ENCODE measurements around the gene GATA5. TPM values are rescaled to one million over a fixed set of nuclear protein-coding genes. Genes with fewer than 3 reads are reported as not detected.

Gene GATA5
- total RNA-seq, 1 donor from 2014 or later: not detected

DNA sequence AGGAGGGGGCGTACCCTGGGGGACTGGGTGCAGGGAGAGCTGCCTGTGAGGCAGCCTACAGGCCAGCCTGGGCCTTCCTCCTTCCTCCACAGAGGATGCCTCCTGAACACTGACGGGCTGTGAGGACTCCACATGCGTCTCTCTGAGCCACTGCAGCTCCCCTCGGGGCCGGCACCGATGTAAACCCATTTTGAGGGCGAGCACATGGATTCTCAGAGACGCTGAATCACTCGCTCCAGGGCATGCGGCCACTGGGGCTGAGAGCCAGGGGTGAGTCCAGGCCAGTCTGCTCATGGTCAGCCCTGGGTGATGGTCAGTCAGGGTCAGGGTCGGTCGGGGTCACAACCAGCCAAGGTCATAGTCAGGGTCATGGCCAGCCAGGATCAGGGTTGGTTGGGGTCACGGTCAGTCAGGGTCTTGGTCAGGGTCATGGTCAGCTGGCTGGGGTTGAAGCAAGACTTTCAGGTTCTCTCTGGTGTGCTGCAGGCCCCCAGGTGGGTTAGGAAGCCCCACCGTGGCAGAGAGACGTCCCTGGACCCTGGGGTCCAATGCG is 33.7 kb downstream of the GATA5 start:
- no peak overlapping the region for H3K4me3 ChIP-seq (ENCODE audit: insufficient read depth, low read depth, low read length)

DNA sequence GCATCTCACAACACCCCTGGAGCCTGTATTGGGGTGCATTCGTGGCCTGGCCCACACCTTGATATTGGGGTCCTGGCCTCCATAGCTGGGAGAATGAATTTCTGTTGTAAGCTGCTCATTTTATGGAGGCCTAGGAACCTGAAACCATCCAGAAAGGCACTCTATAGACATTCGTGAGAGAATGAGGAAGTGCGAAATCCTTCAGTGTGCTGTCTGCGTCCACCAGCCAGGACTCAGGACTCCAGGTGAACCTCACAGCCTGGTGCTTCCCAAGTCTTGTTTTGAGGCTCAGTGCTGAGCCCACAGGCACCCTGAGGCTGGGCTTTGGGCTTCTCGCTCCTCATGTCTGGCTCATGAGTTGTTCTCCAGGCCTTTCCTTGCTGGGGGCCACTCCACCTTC is 36.6 kb downstream of the GATA5 start:
- Histone ChIP-seq H3K4me1 (ENCODE audit: insufficient read depth, low read length) (no peaks in the 10 kb centered on the region), H3K4me3 (ENCODE audit: insufficient read depth, low read depth, low read length) (no peak overlapping the region), H3K4me2 (ENCODE audit: low read length) (no peak overlapping the region), H3K27me3 (ENCODE audit: insufficient read depth, low read length) (peaks cover 10% of the 10 kb centered on the region), H2AFZ (ENCODE audit: low read depth, low read length) (no peak overlapping the region), H3K79me2 (ENCODE audit: insufficient read depth, low read length) (no peaks in the 10 kb centered on the region), H3K9ac (ENCODE audit: low read length) (no peak overlapping the region), H3K36me3 (ENCODE audit: insufficient read depth, low read length) (no peaks in the 10 kb centered on the region), H3K27ac (ENCODE audit: low read depth, low read length) (no peak overlapping the region), H4K20me1 (ENCODE audit: insufficient read depth, low read length) (no peaks in the 10 kb centered on the region), H3K9me3 (ENCODE audit: insufficient read depth, low read depth, low read length) (no peaks in the 10 kb centered on the region)
- no peak for TF ChIP-seq EZH2 (IDR thresholded peaks at IDR 0.05; ENCODE audit: insufficient read depth, low read length)
- TF ChIP-seq, protein P1, sequence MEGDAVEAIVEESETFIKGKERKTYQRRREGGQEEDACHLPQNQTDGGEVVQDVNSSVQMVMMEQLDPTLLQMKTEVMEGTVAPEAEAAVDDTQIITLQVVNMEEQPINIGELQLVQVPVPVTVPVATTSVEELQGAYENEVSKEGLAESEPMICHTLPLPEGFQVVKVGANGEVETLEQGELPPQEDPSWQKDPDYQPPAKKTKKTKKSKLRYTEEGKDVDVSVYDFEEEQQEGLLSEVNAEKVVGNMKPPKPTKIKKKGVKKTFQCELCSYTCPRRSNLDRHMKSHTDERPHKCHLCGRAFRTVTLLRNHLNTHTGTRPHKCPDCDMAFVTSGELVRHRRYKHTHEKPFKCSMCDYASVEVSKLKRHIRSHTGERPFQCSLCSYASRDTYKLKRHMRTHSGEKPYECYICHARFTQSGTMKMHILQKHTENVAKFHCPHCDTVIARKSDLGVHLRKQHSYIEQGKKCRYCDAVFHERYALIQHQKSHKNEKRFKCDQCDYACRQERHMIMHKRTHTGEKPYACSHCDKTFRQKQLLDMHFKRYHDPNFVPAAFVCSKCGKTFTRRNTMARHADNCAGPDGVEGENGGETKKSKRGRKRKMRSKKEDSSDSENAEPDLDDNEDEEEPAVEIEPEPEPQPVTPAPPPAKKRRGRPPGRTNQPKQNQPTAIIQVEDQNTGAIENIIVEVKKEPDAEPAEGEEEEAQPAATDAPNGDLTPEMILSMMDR (IDR thresholded peaks at IDR 0.05; ENCODE audit: insufficient read depth, low read depth, low read length): no peak
- Mint-ChIP-seq H3K36me3 (ENCODE audit: low read depth, unreplicated experiment) (no peaks in the 10 kb centered on the region), H3K4me1 (ENCODE audit: low read depth, unreplicated experiment) (no peaks in the 10 kb centered on the region), H3K4me3 (ENCODE audit: unreplicated experiment) (no peak overlapping the region), H3K27me3 (ENCODE audit: low read depth, unreplicated experiment) (peaks cover 82% of the 10 kb centered on the region), H3K27ac (ENCODE audit: unreplicated experiment) (no peak overlapping the region), H3K9me3 (ENCODE audit: unreplicated experiment) (peaks cover 4% of the 10 kb centered on the region)
- no peak for FAIRE-seq
- DNase-seq (ENCODE audit: low read depth): no peak

More for the DNA sequence above, 33.7 kb downstream of the GATA5 start:
- Histone ChIP-seq H3K36me3 (ENCODE audit: insufficient read depth, low read length) (no peaks in the 10 kb centered on the region), H3K27me3 (ENCODE audit: insufficient read depth, low read length) (peaks cover 6% of the 10 kb centered on the region), H3K79me2 (ENCODE audit: insufficient read depth, low read length) (no peaks in the 10 kb centered on the region), H3K4me1 (ENCODE audit: insufficient read depth, low read length) (no peaks in the 10 kb centered on the region), H3K27ac (ENCODE audit: low read depth, low read length) (no peak overlapping the region), H3K9ac (ENCODE audit: low read length) (no peak overlapping the region), H3K4me2 (ENCODE audit: low read length) (no peak overlapping the region), H3K9me3 (ENCODE audit: insufficient read depth, low read depth, low read length) (no peaks in the 10 kb centered on the region), H2AFZ (ENCODE audit: low read depth, low read length) (no peak overlapping the region), H4K20me1 (ENCODE audit: insufficient read depth, low read length) (no peaks in the 10 kb centered on the region)
- no peaks in the 10 kb centered on the region for H3K36me3 Mint-ChIP-seq (ENCODE audit: low read depth, unreplicated experiment)
- no peak overlapping the region for H3K27ac Mint-ChIP-seq (ENCODE audit: unreplicated experiment)
- peaks cover 3% of the 10 kb centered on the region for H3K9me3 Mint-ChIP-seq (ENCODE audit: unreplicated experiment)
- peaks cover 70% of the 10 kb centered on the region for H3K27me3 Mint-ChIP-seq (ENCODE audit: low read depth, unreplicated experiment)
- DNase-seq (ENCODE audit: low read depth): no peak
- no peaks in the 10 kb centered on the region for H3K4me1 Mint-ChIP-seq (ENCODE audit: low read depth, unreplicated experiment)
- H3K4me3 Mint-ChIP-seq (ENCODE audit: unreplicated experiment): no peak overlapping the region
- FAIRE-seq: no peak
- no peak for TF ChIP-seq EZH2 (IDR thresholded peaks at IDR 0.05; ENCODE audit: insufficient read depth, low read length)
- TF ChIP-seq, protein P1 (IDR thresholded peaks at IDR 0.05; ENCODE audit: insufficient read depth, low read depth, low read length): no peak

DNA sequence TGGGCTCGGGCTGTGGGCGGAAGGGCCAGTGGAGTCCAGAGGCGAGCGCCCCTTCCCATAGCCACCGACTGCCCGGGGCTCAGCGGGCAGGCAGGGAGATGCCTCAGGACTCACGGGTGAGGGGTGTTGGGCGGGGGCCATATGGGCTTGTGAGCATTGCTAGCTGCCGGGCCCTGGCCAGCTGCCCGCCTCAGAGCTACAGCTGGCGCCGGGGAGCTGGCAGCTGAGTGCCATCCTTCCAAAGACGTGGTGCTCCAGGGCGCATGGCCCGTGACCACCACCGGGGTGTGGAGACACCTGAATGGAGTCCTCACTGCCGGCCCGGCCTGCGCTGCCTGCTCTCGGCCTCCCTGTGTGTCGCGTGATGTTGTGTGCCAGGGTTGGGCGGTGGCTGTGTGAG is 37.9 kb downstream of the GATA5 start:
- no peak for FAIRE-seq
- H2AFZ ChIP-seq (ENCODE audit: low read depth, low read length): no peak overlapping the region

More for the DNA sequence above, 37.9 kb downstream of the GATA5 start:
- peak overlapping the region; percentile 41 for H3K27ac Mint-ChIP-seq (ENCODE audit: unreplicated experiment)
- H3K4me1 Mint-ChIP-seq (ENCODE audit: low read depth, unreplicated experiment): no peaks in the 10 kb centered on the region
- no peaks in the 10 kb centered on the region for H3K9me3 ChIP-seq (ENCODE audit: insufficient read depth, low read depth, low read length)
- H3K4me1 ChIP-seq (ENCODE audit: insufficient read depth, low read length): no peaks in the 10 kb centered on the region
- peaks cover 81% of the 10 kb centered on the region for H3K27me3 Mint-ChIP-seq (ENCODE audit: low read depth, unreplicated experiment)
- peaks cover 10% of the 10 kb centered on the region for H3K27me3 ChIP-seq (ENCODE audit: insufficient read depth, low read length)
- H4K20me1 ChIP-seq (ENCODE audit: insufficient read depth, low read length): no peaks in the 10 kb centered on the region
- no peak overlapping the region for H3K27ac ChIP-seq (ENCODE audit: low read depth, low read length)
- H3K4me3 Mint-ChIP-seq (ENCODE audit: unreplicated experiment): no peak overlapping the region
- no peak overlapping the region for H3K9ac ChIP-seq (ENCODE audit: low read length)
- H3K4me3 ChIP-seq (ENCODE audit: insufficient read depth, low read depth, low read length): no peak overlapping the region
- DNase-seq (ENCODE audit: low read depth): no peak
- no peak overlapping the region for H3K4me2 ChIP-seq (ENCODE audit: low read length)
- no peaks in the 10 kb centered on the region for H3K36me3 ChIP-seq (ENCODE audit: insufficient read depth, low read length)
- TF ChIP-seq EZH2 (IDR thresholded peaks at IDR 0.05; ENCODE audit: insufficient read depth, low read length): no peak
- TF ChIP-seq, protein P1 (IDR thresholded peaks at IDR 0.05; ENCODE audit: insufficient read depth, low read depth, low read length): no peak
- H3K36me3 Mint-ChIP-seq (ENCODE audit: low read depth, unreplicated experiment): no peaks in the 10 kb centered on the region
- no peaks in the 10 kb centered on the region for H3K79me2 ChIP-seq (ENCODE audit: insufficient read depth, low read length)
- H3K9me3 Mint-ChIP-seq (ENCODE audit: unreplicated experiment): peaks cover 7% of the 10 kb centered on the region
